MCF 10A (cell line): ENCODE measurements around the gene ABCC6. TPM values are rescaled to one million over a fixed set of nuclear protein-coding genes. Genes with fewer than 3 reads are reported as not detected.
"Not testable (repeated sequence)": the region's sequence is repeated elsewhere in the genome, so short reads cannot be mapped to it uniquely, and the experiment has no call there.

Experiments
- BruUV-seq: library from RNA; stranded (reverse); fragments of 400-500 nt; replicated peaks from 2 replicates; lab custom pipeline; 2021; lab: Mats Ljungman, UMichigan
- CTCF ChIA-PET: fragments of 300-600 bp; sonication (Branson Sonifier 250); formaldehyde crosslinking; extraction: SDS; loops from one replicate; lab custom pipeline; 2021; ENCODE audit warnings: antibody characterized with exemption, inconsistent platforms; lab: Yijun Ruan, JAX
- POLR2A ChIA-PET: fragments of 300-600, 350-650 bp; sonication (Branson Sonifier 250); formaldehyde crosslinking; extraction: SDS; loops from one replicate; lab custom pipeline; 2020; ENCODE audit warnings: antibody characterized with exemption, inconsistent platforms; lab: Yijun Ruan, JAX
- DNase-seq: peaks from one replicate; pipeline ENCODE4 v3.0.0-alpha.2; 2018; ENCODE audit not compliant: unreplicated experiment
- H3K27ac Mint-ChIP-seq: one replicate; pipeline ENCODE4 v1.8.0; 2022; ENCODE audit warnings: mild to moderate bottlenecking, low read depth, mixed read lengths; ENCODE audit not compliant: unreplicated experiment
- H3K27me3 Mint-ChIP-seq: one replicate; pipeline ENCODE4 v1.8.0; 2022; ENCODE audit warnings: mixed read lengths; ENCODE audit not compliant: insufficient read depth, unreplicated experiment
- H3K36me3 Mint-ChIP-seq: one replicate; pipeline ENCODE4 v1.8.0; 2022; ENCODE audit warnings: mild to moderate bottlenecking, moderate library complexity, mixed read lengths; ENCODE audit not compliant: insufficient read depth, unreplicated experiment
- H3K4me1 Mint-ChIP-seq: one replicate; pipeline ENCODE4 v1.8.0; 2022; ENCODE audit warnings: mixed read lengths; ENCODE audit not compliant: insufficient read depth, unreplicated experiment
- H3K4me3 Mint-ChIP-seq: one replicate; pipeline ENCODE4 v1.8.0; 2022; ENCODE audit warnings: mild to moderate bottlenecking, moderate library complexity, mixed read lengths; ENCODE audit not compliant: unreplicated experiment
- H3K9me3 Mint-ChIP-seq: one replicate; pipeline ENCODE4 v1.8.0; 2022; ENCODE audit warnings: mixed read lengths; ENCODE audit not compliant: unreplicated experiment
- CTCF ChIP-seq: fragments of 200-600 bp; IDR thresholded peaks from one replicate; pipeline ENCODE4 v1.8.0; 2022; ENCODE audit warnings: antibody characterized with exemption, mild to moderate bottlenecking; ENCODE audit not compliant: unreplicated experiment
- intact Hi-C: fragments of 100-400 bp; cut with micrococcal nuclease; formaldehyde crosslinking; loops from 2 replicates; pipeline ENCODE4 v1.14.1; 2022
- total RNA-seq: library from RNA; stranded (reverse); gene quantifications from 2 replicates; pipeline ENCODE4 v1.2.3, GENCODE V29; 2022

The ABCC6 gene
- total RNA-seq, 1 experiment from 2014 or later: not detected

- no TSS peak for BruUV-seq
- H3K9me3 Mint-ChIP-seq: no peaks in the 10 kb centered on the region
- no peaks in the 10 kb centered on the region for H3K4me1 Mint-ChIP-seq
- no peak for TF ChIP-seq CTCF
- DNase-seq: no peak
- no peak overlapping the region for H3K4me3 Mint-ChIP-seq
- intact Hi-C loops: no loop called here
- POLR2A ChIA-PET: no interaction called here
- no peaks in the 10 kb centered on the region for H3K36me3 Mint-ChIP-seq
- CTCF ChIA-PET: no interaction called here
- H3K27ac Mint-ChIP-seq: no peak overlapping the region
- H3K27me3 Mint-ChIP-seq: peaks cover 16% of the 10 kb centered on the region
Observed at GRCh38 chr16:16155234-16155633, 68.1 kb downstream of the ABCC6 start.

- Mint-ChIP-seq H3K36me3 (no peaks in the 10 kb centered on the region), H3K27me3 (peaks cover 16% of the 10 kb centered on the region), H3K4me3 (no peak overlapping the region), H3K4me1 (no peaks in the 10 kb centered on the region), H3K27ac (no peak overlapping the region), H3K9me3 (no peaks in the 10 kb centered on the region)
- DNase-seq: no peak
- CTCF ChIA-PET: no interaction called here
- TF ChIP-seq CTCF: no peak
- intact Hi-C loops: no loop called here
- no TSS peak for BruUV-seq
- POLR2A ChIA-PET: no interaction called here
Observed at GRCh38 chr16:16154281-16154951, 68.9 kb downstream of the ABCC6 start.

GRCh38 chr16:16153000-16153399 lies 70.3 kb downstream of the ABCC6 start:
- H3K4me1 Mint-ChIP-seq, H3K36me3 Mint-ChIP-seq, DNase-seq, H3K9me3 Mint-ChIP-seq, intact Hi-C loops, POLR2A ChIA-PET, H3K27ac Mint-ChIP-seq, H3K4me3 Mint-ChIP-seq, BruUV-seq, CTCF ChIA-PET: not testable (repeated sequence)
- peaks cover 16% of the 10 kb centered on the region for H3K27me3 Mint-ChIP-seq

- Mint-ChIP-seq H3K4me3 (no peak overlapping the region), H3K9me3 (no peaks in the 10 kb centered on the region), H3K36me3 (no peaks in the 10 kb centered on the region), H3K27ac (no peak overlapping the region), H3K27me3 (peaks cover 16% of the 10 kb centered on the region), H3K4me1 (no peaks in the 10 kb centered on the region)
- CTCF ChIA-PET: no interaction called here
- POLR2A ChIA-PET: no interaction called here
- no peak for TF ChIP-seq CTCF
- BruUV-seq: no TSS peak
- DNase-seq: no peak
- intact Hi-C loops: no loop called here
Observed at GRCh38 chr16:16151315-16151714, 72.0 kb downstream of the ABCC6 start.

GRCh38 chr16:16150878-16151152 lies 72.5 kb downstream of the ABCC6 start:
- no peak for TF ChIP-seq CTCF
- no peak for DNase-seq
- Mint-ChIP-seq H3K27ac (no peak overlapping the region), H3K36me3 (no peaks in the 10 kb centered on the region), H3K4me1 (no peaks in the 10 kb centered on the region), H3K9me3 (no peaks in the 10 kb centered on the region), H3K4me3 (no peak overlapping the region), H3K27me3 (peaks cover 14% of the 10 kb centered on the region)
- intact Hi-C loops: no loop called here
- no TSS peak for BruUV-seq
- ChIA-PET POLR2A (no interaction called here), CTCF (interaction anchor here (0.7 kb wide), 1 partner anchor 23 kb away, joined by 3 read pairs; no protein-coding TSS in a partner anchor)
